Naive B cell (primary cell): ENCODE data around the gene PSMG1. TPM values are rescaled to one million over a fixed set of nuclear protein-coding genes. Genes with fewer than 3 reads are reported as not detected.

Experiments used
- ATAC-seq, 2 donors: fragments of 150-1000 bp; cut with Tn5 transposase; 2 replicates each; pipeline ENCODE4 v1.10.0; 2021; ENCODE audit warnings: low read depth in 2 of 2, mild to moderate bottlenecking in 2 of 2, moderate library complexity in 2 of 2
- DNase-seq: peaks from one replicate; pipeline ENCODE4 v3.0.0; 2022
- H3K27ac Mint-ChIP-seq, 6 donors: one replicate each; pipeline ENCODE4 v1.8.0; 2020 to 2022; ENCODE audit warnings: mild to moderate bottlenecking in 6 of 6, mixed read lengths in 6 of 6, moderate library complexity in 5 of 6, inconsistent platforms in 2 of 6
- H3K27me3 Mint-ChIP-seq, 3 donors: one replicate each; pipeline ENCODE4 v1.8.0; 2021 to 2022; ENCODE audit warnings: mixed read lengths in 3 of 3, mild to moderate bottlenecking in 1 of 3
- H3K36me3 Mint-ChIP-seq, 2 donors: one replicate each; pipeline ENCODE4 v1.8.0; 2020 to 2022; ENCODE audit warnings: mixed read lengths in 2 of 2, inconsistent platforms in 1 of 2, mild to moderate bottlenecking in 1 of 2
- H3K4me1 Mint-ChIP-seq, 3 donors: one replicate each; pipeline ENCODE4 v1.8.0; 2020 to 2022; ENCODE audit warnings: mixed read lengths in 3 of 3, inconsistent platforms in 1 of 3, mild to moderate bottlenecking in 1 of 3, moderate library complexity in 1 of 3
- H3K4me3 Mint-ChIP-seq, 8 donors: one replicate each; pipeline ENCODE4 v1.8.0; 2020 to 2022; ENCODE audit warnings: mild to moderate bottlenecking in 8 of 8, mixed read lengths in 8 of 8, moderate library complexity in 8 of 8, inconsistent platforms in 2 of 8
- H3K9me3 Mint-ChIP-seq, 7 donors: one replicate each; pipeline ENCODE4 v1.8.0; 2020 to 2022; ENCODE audit warnings: mixed read lengths in 7 of 7, mild to moderate bottlenecking in 5 of 7, inconsistent platforms in 2 of 7, moderate library complexity in 1 of 7
- polyA plus RNA-seq, 6 donors: library from polyadenylated mRNA; unstranded; fragments of 300-500 nt; fragmentation: Illumina TruSeq; gene quantifications; one replicate each; pipeline ENCODE4 v1.2.3, GENCODE V29; 2021; ENCODE audit warnings: low read depth in 6 of 6

The PSMG1 gene
- polyA plus RNA-seq, 6 donors from 2014 or later = 16.0 to 32.8 (median 27.2) TPM

- Mint-ChIP-seq H3K36me3 (peaks cover 13 to 25% of the 10 kb centered on the region in 2 donors), H3K4me1 (peaks cover 0 to 4% (median 0%) of the 10 kb centered on the region in 3 donors)
- DNase-seq = no peak
These were observed 20.9 kb upstream of the PSMG1 start for GRCh38 chr21:39204134-39204533.

DNA sequence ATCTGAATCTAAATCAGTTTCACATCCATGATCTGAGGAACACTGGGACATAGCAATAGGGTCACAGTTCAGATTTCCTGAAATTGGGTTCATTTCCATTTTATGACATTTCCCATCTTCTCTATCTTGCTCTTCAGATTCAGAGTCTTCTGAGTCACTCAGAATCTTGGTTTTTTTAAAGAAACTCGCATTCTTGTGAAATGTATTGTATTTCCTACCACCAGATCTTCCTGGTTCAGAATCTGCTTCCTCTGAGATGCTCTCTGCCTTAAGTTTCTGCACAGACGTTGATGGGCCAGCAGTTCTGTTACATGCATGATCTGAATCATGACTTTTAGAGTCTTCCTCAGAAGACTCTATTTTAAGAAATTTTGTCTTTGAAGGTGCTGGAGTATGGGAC, 15.5 kb upstream of the PSMG1 start:
- peaks cover 33 to 44% of the 10 kb centered on the region in 2 donors for H3K36me3 Mint-ChIP-seq
- H3K4me3 Mint-ChIP-seq = no peak overlapping the region
- H3K4me1 Mint-ChIP-seq = peaks cover 0 to 10% (median 7%) of the 10 kb centered on the region in 3 donors
- DNase-seq = no peak
- peak overlapping the region in 1 of 6 donors; percentile 15 for H3K27ac Mint-ChIP-seq
- H3K9me3 Mint-ChIP-seq = no peaks in the 10 kb centered on the region
- no peaks in the 10 kb centered on the region for H3K27me3 Mint-ChIP-seq
- no peak for ATAC-seq

More at GRCh38 chr21:39204134-39204533, 20.9 kb upstream of the PSMG1 start:
- Mint-ChIP-seq H3K9me3 (no peaks in the 10 kb centered on the region), H3K27me3 (no peaks in the 10 kb centered on the region), H3K4me3 (no peak overlapping the region), H3K27ac (no peak overlapping the region)
- ATAC-seq = no peak

DNA sequence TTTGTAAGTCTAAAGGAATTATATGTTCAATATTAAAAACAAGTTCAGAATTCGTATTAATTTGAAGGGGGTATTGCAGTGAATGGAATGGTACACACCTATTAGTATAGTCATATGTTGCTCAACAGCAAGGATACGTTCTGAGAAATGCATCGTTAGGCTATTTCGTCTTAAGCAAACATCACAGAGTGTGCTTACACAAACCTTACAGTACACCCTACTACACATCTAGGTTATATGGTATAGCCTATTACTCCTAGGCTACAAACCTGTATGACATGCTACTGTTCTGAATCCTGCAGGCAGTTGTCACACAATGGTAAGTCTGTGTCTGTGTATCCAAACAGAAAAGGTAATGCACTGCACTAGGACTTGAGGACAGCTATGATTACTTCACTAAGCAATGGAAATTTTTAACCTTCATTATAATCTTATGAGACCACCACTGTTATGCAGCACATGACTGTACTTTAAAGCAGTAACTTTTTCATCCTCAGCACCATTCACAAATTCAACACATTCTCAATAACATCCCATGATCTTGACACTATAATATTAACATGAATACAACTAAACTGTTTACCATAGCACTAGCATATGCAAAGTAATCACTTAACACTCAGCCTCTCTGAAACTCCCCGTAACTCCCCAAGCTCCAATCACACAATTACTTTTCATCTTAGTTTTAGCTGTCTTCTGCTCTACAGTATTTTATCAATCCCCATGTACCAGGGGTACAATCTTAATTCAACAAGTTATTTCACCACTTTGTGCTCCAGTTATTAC, 14.4 kb upstream of the PSMG1 start:
- Mint-ChIP-seq H3K27ac (peak overlapping the region in 3 of 6 donors; percentile 1 to 26 (median 1)), H3K4me1 (peaks cover 0 to 10% (median 7%) of the 10 kb centered on the region in 3 donors), H3K36me3 (peaks cover 33 to 44% of the 10 kb centered on the region in 2 donors), H3K4me3 (no peak overlapping the region), H3K9me3 (no peaks in the 10 kb centered on the region), H3K27me3 (no peaks in the 10 kb centered on the region)
- ATAC-seq (no peak), DNase-seq (no peak)

- DNase-seq (no peak), ATAC-seq (no peak)
- Mint-ChIP-seq H3K4me3 (no peak overlapping the region), H3K9me3 (no peaks in the 10 kb centered on the region), H3K27ac (no peak overlapping the region), H3K36me3 (peaks cover 33 to 44% of the 10 kb centered on the region in 2 donors), H3K27me3 (no peaks in the 10 kb centered on the region), H3K4me1 (peaks cover 0 to 10% (median 7%) of the 10 kb centered on the region in 3 donors)
These were observed 13.6 kb upstream of the PSMG1 start for GRCh38 chr21:39196838-39197237.

GRCh38 chr21:39196310-39196709, 13.1 kb upstream of the PSMG1 start:
- Mint-ChIP-seq H3K4me3 (no peak overlapping the region), H3K4me1 (peaks cover 0 to 10% (median 7%) of the 10 kb centered on the region in 3 donors), H3K9me3 (no peaks in the 10 kb centered on the region), H3K27ac (no peak overlapping the region), H3K27me3 (no peaks in the 10 kb centered on the region), H3K36me3 (peaks cover 28 to 41% of the 10 kb centered on the region in 2 donors)
- ATAC-seq = no peak
- DNase-seq = no peak

- DNase-seq (no peak), ATAC-seq (no peak)
- H3K4me1 Mint-ChIP-seq = peaks cover 0 to 10% (median 3%) of the 10 kb centered on the region in 3 donors
- H3K27me3 Mint-ChIP-seq = no peaks in the 10 kb centered on the region
- peaks cover 17 to 23% of the 10 kb centered on the region in 2 donors for H3K36me3 Mint-ChIP-seq
- no peak overlapping the region for H3K27ac Mint-ChIP-seq
- no peak overlapping the region for H3K4me3 Mint-ChIP-seq
- no peaks in the 10 kb centered on the region for H3K9me3 Mint-ChIP-seq
These were observed 10.1 kb upstream of the PSMG1 start for GRCh38 chr21:39193380-39193779.

DNA sequence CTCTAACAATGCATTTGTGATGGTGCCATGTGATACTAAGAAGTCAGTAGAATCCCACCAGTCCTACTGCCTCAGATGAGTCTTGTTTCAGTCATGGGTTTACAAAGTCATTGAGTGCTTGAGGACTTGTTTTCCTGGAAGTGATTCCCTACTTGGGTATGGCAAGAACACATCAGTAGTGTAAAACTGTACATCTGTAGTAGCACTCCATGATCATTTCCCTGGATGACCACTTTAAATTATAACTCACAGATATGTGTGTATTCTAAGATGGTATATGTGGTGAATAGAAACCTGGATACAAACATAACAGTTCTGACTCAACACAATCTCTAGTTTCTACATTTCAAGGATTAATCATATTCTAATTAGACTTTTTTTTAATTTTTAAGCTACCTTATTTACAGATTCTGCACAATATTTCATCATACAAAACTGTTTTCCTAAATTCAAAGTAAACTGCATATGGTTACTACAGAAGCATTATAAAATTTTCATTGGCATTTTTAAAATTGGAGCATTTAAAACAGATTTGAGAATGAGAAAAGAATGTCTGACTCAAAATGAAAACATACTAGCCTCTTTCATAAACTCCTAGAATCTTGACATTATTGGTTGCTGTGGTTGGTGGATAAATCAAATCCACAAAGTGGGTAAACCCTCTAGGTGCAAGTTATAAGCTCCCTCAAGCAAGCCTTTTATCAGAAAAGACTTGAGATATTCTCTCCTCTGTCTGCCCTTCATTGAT, 6.8 kb upstream of the PSMG1 start:
- no peak overlapping the region for H3K4me3 Mint-ChIP-seq
- no peak overlapping the region for H3K27ac Mint-ChIP-seq

DNA sequence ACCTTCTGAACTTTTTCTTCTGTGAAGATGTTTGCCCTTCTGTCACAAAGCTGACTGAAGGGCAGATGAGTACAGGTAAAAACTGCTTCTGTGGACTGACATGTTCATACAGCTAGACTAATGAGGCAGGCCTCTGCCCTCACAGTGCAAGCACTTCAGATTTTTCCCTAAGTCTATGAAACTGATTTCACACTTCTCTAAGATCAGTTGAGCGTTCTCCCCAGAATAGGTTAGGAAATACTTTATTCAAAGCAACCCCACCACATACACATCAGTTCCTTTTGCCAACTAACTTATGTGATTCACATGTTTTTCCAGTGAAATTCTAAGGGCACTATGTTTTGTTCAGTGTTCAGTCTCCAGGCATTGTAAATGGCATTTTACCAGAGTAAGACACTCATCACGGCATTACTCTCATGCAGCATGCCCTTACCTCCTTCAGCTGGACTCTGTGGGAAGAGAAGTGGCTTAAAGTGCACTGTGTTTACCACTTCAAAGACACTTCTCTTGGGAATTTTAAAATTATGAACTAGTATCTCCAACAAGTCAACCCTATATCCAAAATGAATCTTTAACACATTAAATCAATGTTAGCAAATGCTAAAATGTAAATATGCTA, 5.4 kb upstream of the PSMG1 start:
- Mint-ChIP-seq H3K27me3 (no peaks in the 10 kb centered on the region), H3K4me3 (peak overlapping the region in 1 of 8 donors; percentile 3), H3K27ac (no peak overlapping the region), H3K4me1 (peaks cover 4 to 16% (median 10%) of the 10 kb centered on the region in 3 donors), H3K9me3 (no peaks in the 10 kb centered on the region), H3K36me3 (no peaks in the 10 kb centered on the region)
- ATAC-seq (no peak), DNase-seq (no peak)

More for the DNA sequence above, 6.8 kb upstream of the PSMG1 start:
- ATAC-seq (no peak), DNase-seq (no peak)
- Mint-ChIP-seq H3K9me3 (no peaks in the 10 kb centered on the region), H3K27me3 (no peaks in the 10 kb centered on the region), H3K4me1 (peaks cover 0 to 6% (median 0%) of the 10 kb centered on the region in 3 donors), H3K36me3 (no peaks in the 10 kb centered on the region)

- H3K36me3 Mint-ChIP-seq = no peaks in the 10 kb centered on the region
- no peaks in the 10 kb centered on the region for H3K27me3 Mint-ChIP-seq
- H3K9me3 Mint-ChIP-seq = no peaks in the 10 kb centered on the region
- ATAC-seq (no peak), DNase-seq (no peak)
- H3K4me3 Mint-ChIP-seq = peak overlapping the region in 1 of 8 donors; percentile 62
- H3K4me1 Mint-ChIP-seq = peaks cover 10 to 22% (median 17%) of the 10 kb centered on the region in 3 donors
- peak overlapping the region in 2 of 6 donors; percentile 52 to 65 for H3K27ac Mint-ChIP-seq
These were observed 3.9 kb upstream of the PSMG1 start for GRCh38 chr21:39187141-39187540.

DNA sequence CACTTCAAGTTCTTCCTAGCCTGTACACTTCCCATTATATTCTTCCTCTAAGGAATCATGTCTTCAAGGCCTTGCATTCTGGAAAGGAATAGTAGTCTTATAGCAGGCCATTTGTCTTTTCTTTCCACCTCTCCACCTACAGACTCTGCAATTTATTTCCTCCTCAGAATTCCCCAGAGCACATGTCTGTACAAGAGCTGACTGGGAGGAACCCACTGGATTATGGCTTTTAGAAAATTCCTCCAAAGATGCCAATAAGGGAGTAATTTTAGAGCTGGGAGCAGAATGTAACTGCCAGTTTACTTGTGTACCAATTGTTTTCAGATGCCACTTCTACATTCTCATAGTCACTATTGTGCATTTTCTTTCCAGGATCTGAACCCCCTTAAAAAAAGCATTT, 3.4 kb upstream of the PSMG1 start:
- Mint-ChIP-seq H3K27me3 (no peaks in the 10 kb centered on the region), H3K4me3 (peak overlapping the region in 1 of 8 donors; percentile 62), H3K9me3 (no peaks in the 10 kb centered on the region), H3K4me1 (peaks cover 15 to 25% (median 22%) of the 10 kb centered on the region in 3 donors), H3K27ac (peak overlapping the region in 1 of 6 donors; percentile 65), H3K36me3 (no peaks in the 10 kb centered on the region)
- ATAC-seq = no peak
- no peak for DNase-seq

- Mint-ChIP-seq H3K27me3 (no peaks in the 10 kb centered on the region), H3K27ac (no peak overlapping the region), H3K4me3 (peak overlapping the region in 2 of 8 donors; percentile 97 to 99), H3K9me3 (no peaks in the 10 kb centered on the region), H3K36me3 (peaks cover 0 to 4% of the 10 kb centered on the region in 2 donors), H3K4me1 (peaks cover 16 to 30% (median 29%) of the 10 kb centered on the region in 3 donors)
- DNase-seq (no peak), ATAC-seq (no peak)
These were observed 1.9 kb upstream of the PSMG1 start for GRCh38 chr21:39185157-39185556.

DNA sequence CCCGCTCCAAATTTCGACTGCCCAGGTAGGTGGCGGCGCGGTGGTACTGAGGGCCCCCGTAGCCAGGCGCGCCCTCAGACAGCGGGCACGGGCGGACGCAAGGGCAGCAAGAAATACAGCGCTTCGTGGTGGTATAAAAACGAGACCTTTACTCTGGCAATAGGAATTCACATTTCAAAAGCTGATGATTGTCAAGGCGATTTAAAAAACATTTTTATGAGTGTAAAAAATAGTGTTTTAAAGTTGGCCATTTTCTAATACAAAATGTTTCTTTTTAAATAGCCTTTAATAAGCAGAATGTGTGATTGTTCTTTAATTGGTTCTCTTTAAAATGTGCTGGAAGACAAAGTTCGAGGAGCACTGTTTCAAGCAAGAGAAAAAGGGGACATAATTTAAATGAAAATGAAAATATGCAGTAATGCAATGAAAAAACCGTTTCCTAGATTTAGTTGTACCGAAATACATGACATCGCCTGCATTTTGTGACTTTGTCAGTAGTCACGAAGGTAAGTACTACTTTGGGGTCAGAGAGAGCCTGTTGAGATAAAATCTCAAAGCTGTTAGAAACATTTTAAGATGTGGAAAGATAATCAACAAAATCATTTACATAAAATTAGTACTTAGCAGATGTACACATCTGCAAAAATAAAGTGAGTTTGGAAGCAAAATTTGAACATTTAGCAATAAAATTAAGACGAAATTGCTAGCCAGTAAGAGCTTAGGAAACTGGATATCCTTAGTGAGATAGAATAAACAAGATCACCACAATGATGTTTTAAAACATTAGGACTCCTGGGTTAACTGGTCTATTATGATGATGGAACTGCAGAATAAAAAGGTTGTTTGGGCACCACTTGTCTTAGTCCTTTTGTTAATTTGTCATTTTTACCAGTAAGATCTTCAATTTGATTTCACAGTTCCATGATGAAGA, 1.1 kb upstream of the PSMG1 start:
- Mint-ChIP-seq H3K4me1 (peaks cover 16 to 30% (median 29%) of the 10 kb centered on the region in 3 donors), H3K9me3 (no peaks in the 10 kb centered on the region), H3K27ac (peak overlapping the region; percentile 88 to 98 (median 94)), H3K4me3 (peak overlapping the region; percentile 92 to 99 (median 97)), H3K36me3 (peaks cover 0 to 9% of the 10 kb centered on the region in 2 donors), H3K27me3 (no peaks in the 10 kb centered on the region)
- ATAC-seq (no peak), DNase-seq (no peak)
